Stomach (tissue), 9 donors: Measurements from ENCODE around the gene NOXO1. TPM values are rescaled to one million over a fixed set of nuclear protein-coding genes. Genes with fewer than 3 reads are reported as not detected.
A peak's percentile ranks its signal among the peaks of the same experiment; 100 is the strongest.

Source experiments
- DNase-seq, 2 donors: peaks; one replicate each; pipeline versions ENCODE4 v3.0.0 to v3.0.0-alpha.2; 2013 to 2019
- H3K27ac ChIP-seq, 5 donors: fragments of 200-600 bp in 4 of 5; sonication (generic) in 4 of 5; one replicate each; pipeline ENCODE4 v1.5.1; 2013 to 2019; ENCODE audit warnings: mild to moderate bottlenecking in 1 of 5, moderate library complexity in 1 of 5
- H3K27me3 ChIP-seq, 3 donors: fragments of 200-600 bp; sonication (generic); one replicate each; pipeline ENCODE4 v1.5.1; 2017 to 2019; ENCODE audit warnings: mixed run types in 1 of 3
- H3K36me3 ChIP-seq, 4 donors: fragments of 200-600 bp; sonication (generic); 1 replicate in 3 of 4; 2 replicates in 1 of 4; pipeline ENCODE4 v1.5.1; 2016 to 2019
- H3K4me1 ChIP-seq, 4 donors: fragments of 200-600 bp; sonication (generic); one replicate each; pipeline ENCODE4 v1.5.1; 2016 to 2019
- H3K4me3 ChIP-seq, 4 donors: fragments of 200-600 bp; sonication (generic) in 3 of 4; one replicate each; pipeline ENCODE4 v1.5.1; 2016 to 2019; ENCODE audit warnings: mild to moderate bottlenecking in 1 of 4
- H3K9me3 ChIP-seq, 4 donors: fragments of 200-600 bp; sonication (generic); one replicate each; pipeline ENCODE4 v1.5.1; 2016 to 2019
- CTCF ChIP-seq, 7 experiments: fragments of 450-650 bp in 4 of 7; fragments of 200-600 bp in 3 of 7; sonication (generic) in 3 of 7; IDR thresholded peaks; one replicate each; pipeline ENCODE4 v1.5.1; 2016 to 2019; ENCODE audit warnings: antibody characterized with exemption in 7 of 7, control low read depth in 2 of 7, mild to moderate bottlenecking in 1 of 7
- EP300 ChIP-seq: sonication (generic); formaldehyde crosslinking; IDR thresholded peaks from one replicate; pipeline ENCODE4 v1.6.1; 2017; ENCODE audit warnings: antibody characterized with exemption
- POLR2A ChIP-seq, 4 donors: fragments of 450-650 bp; IDR thresholded peaks; one replicate each; pipeline ENCODE4 v1.6.1; 2016; ENCODE audit warnings: antibody characterized with exemption in 4 of 4, control low read depth in 2 of 4, mild to moderate bottlenecking in 1 of 4, moderate library complexity in 1 of 4
- POLR2AphosphoS5 ChIP-seq, 3 donors: sonication (generic); formaldehyde crosslinking; IDR thresholded peaks; one replicate each; pipeline ENCODE4 v1.6.1; 2016; ENCODE audit warnings: antibody characterized with exemption in 3 of 3
- WGBS, 5 donors: extraction: QIAGEN DNeasy Blood & Tissue Kit in 3 of 5; methylation state at CpG; one replicate each; pipeline versions ENCODE4 v1.1.5 to v1.1.7; 2013 to 2018; 5-methylcytosine and 5-hydroxymethylcytosine counted together
- intact Hi-C: fragments of 100-400 bp; cut with DNase I; formaldehyde crosslinking; loops from one replicate; pipeline ENCODE4 v1.15.1; 2023; ENCODE audit warnings: low total_unique reads
- polyA plus RNA-seq, 3 donors: library from polyadenylated mRNA; stranded (reverse); fragments of 200-250 nt; gene quantifications; one replicate each; pipeline ENCODE4 v1.2.3, GENCODE V29; 2013
- total RNA-seq, 5 donors: library from RNA; depleted of rRNA; stranded (reverse); fragments of >200 nt; gene quantifications; one replicate each; pipeline versions ENCODE4 v1.1.0 to v1.2.3, GENCODE V29; 2014 to 2016
- donor health status: healthy with polysubstance abuse.
- donor health status: Bipolar disorder and iron deficiency.
- donor health status: healthy.

Gene NOXO1
- total and polyA plus RNA-seq, 8 donors, result 1.2 to 58.2 (median 3.0) TPM; not detected in 4

GRCh38 chr16:1999866-2000514 is 18.7 kb upstream of the NOXO1 start:
- Histone ChIP-seq H3K27ac (no peak overlapping the region), H3K27me3 (no peaks in the 10 kb centered on the region), H3K36me3 (peaks cover 52 to 79% (median 72%) of the 10 kb centered on the region in 4 donors), H3K4me1 (peaks cover 12 to 22% (median 20%) of the 10 kb centered on the region in 4 donors), H3K9me3 (no peaks in the 10 kb centered on the region), H3K4me3 (no peak overlapping the region)
- TF ChIP-seq EP300, result no peak
- TF ChIP-seq POLR2AphosphoS5 (IDR thresholded peaks at IDR 0.05), result no peak
- TF ChIP-seq CTCF (IDR thresholded peaks at IDR 0.05), result no peak
- intact Hi-C loops, result no loop called here
- DNase-seq, result no peak
- WGBS, 5 donors, result 88 to 92% (median 90%) methylated on average over 12 to 28 of the region's 28 CpGs

- H3K4me3 ChIP-seq, result no peak overlapping the region
- H3K27me3 ChIP-seq, result no peaks in the 10 kb centered on the region
- intact Hi-C loops, result no loop called here
- no peak for DNase-seq
- TF ChIP-seq EP300 (no peak), CTCF (IDR thresholded peaks at IDR 0.05) (no peak), POLR2A (IDR thresholded peaks at IDR 0.05) (no peak), POLR2AphosphoS5 (IDR thresholded peaks at IDR 0.05) (no peak)
- H3K27ac ChIP-seq, result no peak overlapping the region
- no peaks in the 10 kb centered on the region for H3K9me3 ChIP-seq
- H3K4me1 ChIP-seq, result peaks cover 4 to 14% (median 12%) of the 10 kb centered on the region in 4 donors
- H3K36me3 ChIP-seq, result peaks cover 52 to 79% (median 70%) of the 10 kb centered on the region in 4 donors
- 93 to 95% (median 94%) methylated on average over 19 to 39 of the region's 39 CpGs for WGBS, 5 donors
These were observed 17.9 kb upstream of the NOXO1 start for GRCh38 chr16:1998852-1999801.

DNA sequence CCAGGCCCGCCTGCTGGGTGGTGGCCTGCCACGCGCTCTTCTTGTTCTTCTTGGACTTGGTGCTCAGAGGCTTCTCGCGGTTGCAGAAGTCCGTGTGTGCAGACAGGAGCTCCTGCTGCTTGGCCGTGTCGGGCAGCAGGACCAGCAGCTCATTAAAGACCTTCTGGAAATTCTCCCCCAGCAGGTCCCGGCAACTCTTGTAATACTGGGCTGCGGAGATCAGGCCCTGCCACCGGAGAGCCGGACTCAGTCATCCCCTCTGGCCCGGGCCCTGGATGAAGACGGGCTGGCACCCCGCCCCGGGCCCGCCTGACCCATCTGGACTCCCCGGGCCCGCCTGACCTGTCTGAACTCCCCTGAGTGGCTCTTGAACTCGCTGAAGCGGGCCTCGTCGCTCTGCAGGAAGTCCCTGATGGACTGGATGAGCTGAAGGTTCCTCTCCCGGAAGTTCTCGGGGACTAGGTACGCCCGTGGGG is 17.1 kb upstream of the NOXO1 start:
- 90 to 97% (median 91%) methylated on average over 20 to 27 of the region's 27 CpGs for WGBS, 5 donors
- Histone ChIP-seq H3K36me3 (peaks cover 52 to 76% (median 68%) of the 10 kb centered on the region in 4 donors), H3K4me3 (no peak overlapping the region), H3K27ac (peak overlapping the region in 1 of 5 donors; percentile 53), H3K27me3 (no peaks in the 10 kb centered on the region), H3K9me3 (no peaks in the 10 kb centered on the region), H3K4me1 (peaks cover 0 to 6% (median 4%) of the 10 kb centered on the region in 4 donors)
- TF ChIP-seq EP300 (no peak), POLR2A (IDR thresholded peaks at IDR 0.05) (no peak), POLR2AphosphoS5 (IDR thresholded peaks at IDR 0.05) (no peak), CTCF (IDR thresholded peaks at IDR 0.05) (no peak)
- no peak for DNase-seq
- intact Hi-C loops, result no loop called here
